NT2/D1 (cell line): ENCODE results near the gene SSMEM1.

Experiments
- SUZ12 ChIP-seq: IDR thresholded peaks from 2 replicates; pipeline ENCODE4 v1.6.1; 2011; ENCODE audit not compliant: insufficient read length, insufficient read depth; ENCODE audit errors: extremely low read depth
- ZNF274 ChIP-seq: IDR thresholded peaks from 2 replicates; pipeline ENCODE4 v1.6.1; 2011; ENCODE audit warnings: mild to moderate bottlenecking, low read depth, low read length

DNA sequence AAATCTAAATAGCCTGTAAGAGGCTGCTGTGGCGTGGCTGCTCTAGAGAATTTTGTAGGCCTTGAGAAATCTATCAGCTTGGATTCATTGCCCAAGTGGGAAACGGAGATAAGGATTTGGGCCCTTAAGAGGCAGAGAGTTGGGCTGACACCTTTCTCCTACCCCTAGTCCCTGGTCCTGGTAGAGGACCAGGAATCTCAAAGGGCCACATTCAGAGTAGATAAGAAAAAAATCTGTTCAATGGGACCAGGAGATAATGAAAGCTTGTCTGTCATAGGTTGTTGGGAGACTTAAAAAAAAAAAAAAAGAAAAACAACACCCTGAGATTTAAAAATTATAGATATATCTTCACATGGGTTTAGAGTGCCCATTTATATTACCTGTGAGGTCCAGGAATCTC is 20.3 kb upstream of the SSMEM1 start:
- TF ChIP-seq SUZ12 = no peak
- TF ChIP-seq ZNF274 = no peak
